Measurements from ENCODE around the gene C12orf75. TPM values are rescaled to one million over a fixed set of nuclear protein-coding genes. Genes with fewer than 3 reads are reported as not detected.

C12orf75 gene
- total RNA-seq, 1 experiment from 2014 or later, result 1.3 TPM

DNA sequence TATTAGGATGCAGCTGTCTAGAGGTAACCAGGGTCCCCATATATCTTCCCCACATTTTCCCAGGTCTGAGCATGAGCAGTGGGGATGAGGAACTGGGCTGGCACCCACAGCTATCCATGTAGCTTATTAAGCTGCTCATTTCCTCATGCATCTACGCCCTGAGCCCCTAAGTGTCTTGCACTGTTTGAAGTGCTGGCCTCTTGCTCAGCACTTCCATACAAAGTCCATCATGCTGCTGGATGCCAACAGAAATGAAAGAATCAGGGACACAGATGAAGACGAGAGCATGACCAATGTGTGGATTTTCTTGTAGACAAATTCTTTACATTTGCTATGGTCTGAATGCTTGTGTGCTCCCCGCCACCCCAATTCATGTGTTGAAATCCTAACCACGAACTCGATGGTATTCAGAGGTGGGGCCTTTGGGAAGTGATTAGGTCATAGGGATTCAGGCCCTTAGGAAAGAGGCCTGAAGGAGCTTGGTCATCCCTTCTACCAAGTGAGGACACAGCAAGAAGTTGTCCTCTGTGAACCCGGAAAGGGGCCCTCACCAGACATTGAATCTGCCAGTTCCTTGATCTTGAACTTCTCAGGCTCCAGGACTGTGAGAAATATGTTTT, 54.5 kb downstream of the C12orf75 start:
- POLR2A ChIA-PET (ENCODE audit: unreplicated experiment), result no interaction called here
- H3K27ac ChIP-seq, result no peak overlapping the region
- no peaks in the 10 kb centered on the region for H3K9me3 ChIP-seq (ENCODE audit: insufficient read depth, low read depth)
- H3K36me3 ChIP-seq (ENCODE audit: low read depth), result no peaks in the 10 kb centered on the region
- H3K79me2 ChIP-seq (ENCODE audit: low read depth), result no peaks in the 10 kb centered on the region
- no peaks in the 10 kb centered on the region for H3F3A ChIP-seq (ENCODE audit: insufficient read depth, low read depth)
- no peaks in the 10 kb centered on the region for H3K9me2 ChIP-seq (ENCODE audit: insufficient read depth)
- H3K4me3 ChIP-seq, result no peak overlapping the region
- CTCF ChIA-PET, result interaction anchor here (0.7 kb wide), 1 partner anchor 1321 kb away, joined by 3 read pairs; no protein-coding TSS in a partner anchor
- BruUV-seq (replicated peaks), result no TSS peak
- intact Hi-C loops (cut with micrococcal nuclease; ENCODE audit: unreplicated experiment), result loop anchor here (10.0 kb wide), 2 partner anchors 220 to 1180 kb away; no protein-coding TSS in a partner anchor
- peaks cover 10% of the 10 kb centered on the region; the same call in 1 of the 2 replicates for H3K27me3 ChIP-seq (ENCODE audit: insufficient read depth, low read depth)
- H3K4me1 ChIP-seq (replicated peaks; ENCODE audit: insufficient read depth), result peaks cover 7% of the 10 kb centered on the region; the same call in 1 of the 2 replicates
- TF ChIP-seq EZH2 (IDR thresholded peaks at IDR 0.05; ENCODE audit: low read depth), result no peak
- TF ChIP-seq, protein P1, sequence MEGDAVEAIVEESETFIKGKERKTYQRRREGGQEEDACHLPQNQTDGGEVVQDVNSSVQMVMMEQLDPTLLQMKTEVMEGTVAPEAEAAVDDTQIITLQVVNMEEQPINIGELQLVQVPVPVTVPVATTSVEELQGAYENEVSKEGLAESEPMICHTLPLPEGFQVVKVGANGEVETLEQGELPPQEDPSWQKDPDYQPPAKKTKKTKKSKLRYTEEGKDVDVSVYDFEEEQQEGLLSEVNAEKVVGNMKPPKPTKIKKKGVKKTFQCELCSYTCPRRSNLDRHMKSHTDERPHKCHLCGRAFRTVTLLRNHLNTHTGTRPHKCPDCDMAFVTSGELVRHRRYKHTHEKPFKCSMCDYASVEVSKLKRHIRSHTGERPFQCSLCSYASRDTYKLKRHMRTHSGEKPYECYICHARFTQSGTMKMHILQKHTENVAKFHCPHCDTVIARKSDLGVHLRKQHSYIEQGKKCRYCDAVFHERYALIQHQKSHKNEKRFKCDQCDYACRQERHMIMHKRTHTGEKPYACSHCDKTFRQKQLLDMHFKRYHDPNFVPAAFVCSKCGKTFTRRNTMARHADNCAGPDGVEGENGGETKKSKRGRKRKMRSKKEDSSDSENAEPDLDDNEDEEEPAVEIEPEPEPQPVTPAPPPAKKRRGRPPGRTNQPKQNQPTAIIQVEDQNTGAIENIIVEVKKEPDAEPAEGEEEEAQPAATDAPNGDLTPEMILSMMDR (conservative IDR thresholded peaks at IDR 0.05), result no peak
- H2AFZ ChIP-seq, result no peak overlapping the region
- H3K4me2 ChIP-seq, result no peak overlapping the region
- peak in 1 of 2 experiments; percentile 41 for DNase-seq
- no peaks in the 10 kb centered on the region for H4K20me1 ChIP-seq (ENCODE audit: insufficient read depth)

DNA sequence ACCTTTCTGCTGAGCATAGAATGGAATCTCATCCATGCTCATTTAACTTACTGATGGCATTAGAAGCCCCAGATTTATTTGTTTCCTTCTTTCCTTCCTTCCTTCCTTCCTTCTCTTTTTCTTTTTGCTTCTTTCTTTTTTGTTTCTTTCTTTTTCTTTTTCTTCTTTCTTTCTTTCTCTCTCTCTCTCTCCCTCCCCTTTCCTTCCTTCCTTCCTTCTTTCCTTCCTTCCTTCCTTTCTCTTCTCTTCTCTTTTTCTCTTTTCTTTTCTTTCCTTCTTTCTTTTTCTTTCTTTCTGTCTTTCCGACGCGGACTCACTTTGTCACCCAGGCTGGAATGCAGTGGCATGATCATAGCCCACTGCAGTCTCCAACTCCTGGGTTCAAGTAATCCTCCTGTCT, 55.9 kb downstream of the C12orf75 start:
- intact Hi-C loops (cut with micrococcal nuclease; ENCODE audit: unreplicated experiment), result loop anchor here (10.0 kb wide), 2 partner anchors 222 to 1182 kb away; no protein-coding TSS in a partner anchor
- H3K9me3 ChIP-seq (ENCODE audit: insufficient read depth, low read depth), result no peaks in the 10 kb centered on the region
- ChIA-PET POLR2A (ENCODE audit: unreplicated experiment) (no interaction called here), CTCF (no interaction called here)
- BruUV-seq (replicated peaks), result no TSS peak
- DNase-seq, result no peak
- H3K9me2 ChIP-seq (ENCODE audit: insufficient read depth), result no peaks in the 10 kb centered on the region
- H3K79me2 ChIP-seq (ENCODE audit: low read depth), result no peaks in the 10 kb centered on the region
- no peak overlapping the region for H3K27ac ChIP-seq
- no peak overlapping the region for H3K4me3 ChIP-seq
- no peaks in the 10 kb centered on the region; the same call in 1 of the 2 replicates for H3K27me3 ChIP-seq (ENCODE audit: insufficient read depth, low read depth)
- no peak overlapping the region for H2AFZ ChIP-seq
- H3K4me1 ChIP-seq (replicated peaks; ENCODE audit: insufficient read depth), result peaks cover 7% of the 10 kb centered on the region; the same call in 1 of the 2 replicates
- TF ChIP-seq, protein P1 (conservative IDR thresholded peaks at IDR 0.05), result no peak
- TF ChIP-seq EZH2 (IDR thresholded peaks at IDR 0.05; ENCODE audit: low read depth), result no peak
- no peak overlapping the region for H3K4me2 ChIP-seq
- H3F3A ChIP-seq (ENCODE audit: insufficient read depth, low read depth), result no peaks in the 10 kb centered on the region
- H3K36me3 ChIP-seq (ENCODE audit: low read depth), result no peaks in the 10 kb centered on the region
- no peaks in the 10 kb centered on the region for H4K20me1 ChIP-seq (ENCODE audit: insufficient read depth)

DNA sequence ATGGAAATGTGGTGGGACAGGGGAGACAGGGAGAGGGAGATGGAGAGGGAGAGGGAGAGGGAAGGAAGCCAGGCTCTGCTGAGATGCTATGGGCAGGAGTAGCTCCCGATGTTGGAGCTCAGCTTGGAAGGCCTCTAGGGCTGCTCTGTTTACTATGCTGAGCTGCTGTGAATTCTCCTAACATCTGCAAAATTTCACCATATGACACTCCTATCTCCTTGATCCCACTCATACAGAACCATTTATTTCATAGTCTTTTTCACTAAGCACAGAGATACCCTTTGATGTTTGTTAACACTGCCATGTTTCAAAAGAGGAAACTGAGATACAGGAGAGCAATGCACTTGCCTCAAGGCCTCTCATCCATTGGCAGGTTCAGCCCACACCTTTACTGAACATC, 60.7 kb downstream of the C12orf75 start:
- no peaks in the 10 kb centered on the region for H4K20me1 ChIP-seq (ENCODE audit: insufficient read depth)
- no peak overlapping the region for H3K4me3 ChIP-seq
- H3F3A ChIP-seq (ENCODE audit: insufficient read depth, low read depth), result no peaks in the 10 kb centered on the region
- H2AFZ ChIP-seq, result no peak overlapping the region
- H3K9me2 ChIP-seq (ENCODE audit: insufficient read depth), result no peaks in the 10 kb centered on the region
- no peak overlapping the region for H3K4me2 ChIP-seq
- DNase-seq, result no peak
- H3K27me3 ChIP-seq (ENCODE audit: insufficient read depth, low read depth), result no peaks in the 10 kb centered on the region; the same call in 1 of the 2 replicates
- intact Hi-C loops (cut with micrococcal nuclease; ENCODE audit: unreplicated experiment), result no loop called here
- no peaks in the 10 kb centered on the region for H3K36me3 ChIP-seq (ENCODE audit: low read depth)
- ChIA-PET CTCF (no interaction called here), POLR2A (ENCODE audit: unreplicated experiment) (no interaction called here)
- H3K27ac ChIP-seq, result no peak overlapping the region
- no peaks in the 10 kb centered on the region for H3K9me3 ChIP-seq (ENCODE audit: insufficient read depth, low read depth)
- TF ChIP-seq EZH2 (IDR thresholded peaks at IDR 0.05; ENCODE audit: low read depth), result no peak
- TF ChIP-seq, protein P1 (conservative IDR thresholded peaks at IDR 0.05), result no peak
- no TSS peak for BruUV-seq (replicated peaks)
- H3K79me2 ChIP-seq (ENCODE audit: low read depth), result no peaks in the 10 kb centered on the region
- no peaks in the 10 kb centered on the region for H3K4me1 ChIP-seq (replicated peaks; ENCODE audit: insufficient read depth)
